HL-60/S4 (cell line): Measurements from ENCODE around the gene GRPEL1.

ENCODE experiments used
- in situ Hi-C: fragments of 300-500 bp; cut with MboI; formaldehyde crosslinking; loops from 2 replicates; pipeline ENCODE4 v1.14.3; 2022; ENCODE audit warnings: low sequenced_read_pairs

The GRPEL1 gene

DNA sequence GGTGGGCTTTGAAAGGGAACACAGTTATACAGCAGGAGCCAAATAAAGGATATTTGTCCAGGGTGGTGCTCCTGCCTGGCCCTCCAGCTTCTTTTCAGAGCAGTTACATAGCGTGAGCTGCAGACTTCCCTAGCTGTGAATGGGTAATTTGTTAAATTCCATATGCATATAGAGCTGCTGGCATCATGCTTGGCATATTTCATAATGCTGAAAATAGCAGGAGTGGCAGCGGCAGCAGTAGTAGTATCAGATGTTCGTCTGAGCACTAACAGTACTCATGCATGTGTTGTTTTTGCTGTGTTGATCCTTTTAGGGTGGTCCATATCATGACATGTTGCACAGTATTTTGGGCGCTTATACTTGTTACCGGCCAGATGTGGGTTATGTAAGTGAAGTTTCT is 58.3 kb downstream of the GRPEL1 start:
- in situ Hi-C loops, result no loop called here
